OCI-LY3 (cell line): ENCODE data around the gene LGALSL.

Experiments used
- EZH2phosphoT487 ChIP-seq: fragments of 200-600 bp; shearing (Covaris generic); IDR thresholded peaks from 2 replicates; pipeline ENCODE4 v1.6.1; 2018; ENCODE audit warnings: antibody characterized with exemption, mixed run types, low read depth
- TF ChIP-seq, protein P1 (sequence below): fragments of 200-600, 300-600 bp; sonication (generic); IDR thresholded peaks from 2 replicates; pipeline ENCODE4 v1.5.1; 2014; ENCODE audit warnings: antibody characterized with exemption, low read length, low read depth

- TF ChIP-seq, protein P1, sequence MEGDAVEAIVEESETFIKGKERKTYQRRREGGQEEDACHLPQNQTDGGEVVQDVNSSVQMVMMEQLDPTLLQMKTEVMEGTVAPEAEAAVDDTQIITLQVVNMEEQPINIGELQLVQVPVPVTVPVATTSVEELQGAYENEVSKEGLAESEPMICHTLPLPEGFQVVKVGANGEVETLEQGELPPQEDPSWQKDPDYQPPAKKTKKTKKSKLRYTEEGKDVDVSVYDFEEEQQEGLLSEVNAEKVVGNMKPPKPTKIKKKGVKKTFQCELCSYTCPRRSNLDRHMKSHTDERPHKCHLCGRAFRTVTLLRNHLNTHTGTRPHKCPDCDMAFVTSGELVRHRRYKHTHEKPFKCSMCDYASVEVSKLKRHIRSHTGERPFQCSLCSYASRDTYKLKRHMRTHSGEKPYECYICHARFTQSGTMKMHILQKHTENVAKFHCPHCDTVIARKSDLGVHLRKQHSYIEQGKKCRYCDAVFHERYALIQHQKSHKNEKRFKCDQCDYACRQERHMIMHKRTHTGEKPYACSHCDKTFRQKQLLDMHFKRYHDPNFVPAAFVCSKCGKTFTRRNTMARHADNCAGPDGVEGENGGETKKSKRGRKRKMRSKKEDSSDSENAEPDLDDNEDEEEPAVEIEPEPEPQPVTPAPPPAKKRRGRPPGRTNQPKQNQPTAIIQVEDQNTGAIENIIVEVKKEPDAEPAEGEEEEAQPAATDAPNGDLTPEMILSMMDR = no peak
- TF ChIP-seq EZH2phosphoT487 = no peak
Observed at GRCh38 chr2:64474636-64475035, 20.7 kb downstream of the LGALSL start.
